HL-60 (cell line): ENCODE results near the gene SMAD7.

Source experiments
- DNase-seq, 2 experiments: peaks; one replicate each; pipeline ENCODE4 v3.0.0-alpha.2; 2010 to 2020; ENCODE audit warnings: low read depth in 1 of 2, low spot score in 1 of 2
- H3K27ac ChIP-seq: fragments of 250-450 bp; sonication (Bioruptor Pico); replicated peaks from 2 replicates; pipeline ENCODE4 v1.5.1; 2020; ENCODE audit warnings: mild to moderate bottlenecking, moderate library complexity
- H3K27me3 ChIP-seq: fragments of 250-450 bp; sonication (Bioruptor Pico); 2 replicates; pipeline ENCODE4 v1.5.1; 2021; ENCODE audit warnings: mild to moderate bottlenecking, moderate library complexity; ENCODE audit not compliant: insufficient read depth, poor library complexity, severe bottlenecking
- H3K4me3 ChIP-seq: replicated peaks from 2 replicates; pipeline ENCODE4 v1.5.1; 2011; ENCODE audit warnings: mild to moderate bottlenecking, control low read depth, low read length; ENCODE audit not compliant: insufficient read depth
- GABPA ChIP-seq: IDR thresholded peaks from 2 replicates; pipeline ENCODE4 v1.6.1; 2012; ENCODE audit warnings: low read depth
- POLR2AphosphoS5 ChIP-seq: IDR thresholded peaks from 2 replicates; pipeline ENCODE4 v1.6.1; 2012; ENCODE audit warnings: low read depth
- SPI1 ChIP-seq: IDR thresholded peaks from 2 replicates; pipeline ENCODE4 v1.6.1; 2012; ENCODE audit warnings: low read depth, mild to moderate bottlenecking, borderline replicate concordance
- TF ChIP-seq, protein P1 (sequence below): IDR thresholded peaks from one replicate; pipeline ENCODE4 v1.5.1; 2011; ENCODE audit warnings: low read length, control low read depth, inconsistent platforms; ENCODE audit not compliant: insufficient read depth
- TF ChIP-seq, protein P2 (sequence below): IDR thresholded peaks from 2 replicates; pipeline ENCODE4 v1.6.1; 2012; ENCODE audit warnings: low read depth; ENCODE audit not compliant: insufficient replicate concordance

SMAD7 gene

DNA sequence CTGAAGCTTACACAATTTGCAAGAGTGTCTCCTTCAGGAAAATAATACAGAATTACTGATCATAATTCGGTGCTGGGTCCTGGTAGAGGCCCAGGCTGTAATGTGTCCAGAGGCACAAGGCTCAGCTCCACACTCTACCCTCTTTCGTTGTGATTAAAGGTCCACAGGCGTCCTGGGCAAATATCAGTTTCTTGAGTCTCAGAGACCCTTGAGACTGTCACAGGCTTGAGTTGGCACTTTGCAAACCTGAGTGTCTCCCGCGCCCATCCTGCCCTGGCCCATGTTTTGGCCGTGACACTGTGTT is 46.9 kb upstream of the SMAD7 start:
- Histone ChIP-seq H3K27ac (no peak overlapping the region), H3K4me3 (no peak overlapping the region), H3K27me3 (no peaks in the 10 kb centered on the region)
- TF ChIP-seq POLR2AphosphoS5 (no peak), GABPA (no peak), SPI1 (no peak)
- TF ChIP-seq, protein P1, sequence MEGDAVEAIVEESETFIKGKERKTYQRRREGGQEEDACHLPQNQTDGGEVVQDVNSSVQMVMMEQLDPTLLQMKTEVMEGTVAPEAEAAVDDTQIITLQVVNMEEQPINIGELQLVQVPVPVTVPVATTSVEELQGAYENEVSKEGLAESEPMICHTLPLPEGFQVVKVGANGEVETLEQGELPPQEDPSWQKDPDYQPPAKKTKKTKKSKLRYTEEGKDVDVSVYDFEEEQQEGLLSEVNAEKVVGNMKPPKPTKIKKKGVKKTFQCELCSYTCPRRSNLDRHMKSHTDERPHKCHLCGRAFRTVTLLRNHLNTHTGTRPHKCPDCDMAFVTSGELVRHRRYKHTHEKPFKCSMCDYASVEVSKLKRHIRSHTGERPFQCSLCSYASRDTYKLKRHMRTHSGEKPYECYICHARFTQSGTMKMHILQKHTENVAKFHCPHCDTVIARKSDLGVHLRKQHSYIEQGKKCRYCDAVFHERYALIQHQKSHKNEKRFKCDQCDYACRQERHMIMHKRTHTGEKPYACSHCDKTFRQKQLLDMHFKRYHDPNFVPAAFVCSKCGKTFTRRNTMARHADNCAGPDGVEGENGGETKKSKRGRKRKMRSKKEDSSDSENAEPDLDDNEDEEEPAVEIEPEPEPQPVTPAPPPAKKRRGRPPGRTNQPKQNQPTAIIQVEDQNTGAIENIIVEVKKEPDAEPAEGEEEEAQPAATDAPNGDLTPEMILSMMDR: no peak
- TF ChIP-seq, protein P2, sequence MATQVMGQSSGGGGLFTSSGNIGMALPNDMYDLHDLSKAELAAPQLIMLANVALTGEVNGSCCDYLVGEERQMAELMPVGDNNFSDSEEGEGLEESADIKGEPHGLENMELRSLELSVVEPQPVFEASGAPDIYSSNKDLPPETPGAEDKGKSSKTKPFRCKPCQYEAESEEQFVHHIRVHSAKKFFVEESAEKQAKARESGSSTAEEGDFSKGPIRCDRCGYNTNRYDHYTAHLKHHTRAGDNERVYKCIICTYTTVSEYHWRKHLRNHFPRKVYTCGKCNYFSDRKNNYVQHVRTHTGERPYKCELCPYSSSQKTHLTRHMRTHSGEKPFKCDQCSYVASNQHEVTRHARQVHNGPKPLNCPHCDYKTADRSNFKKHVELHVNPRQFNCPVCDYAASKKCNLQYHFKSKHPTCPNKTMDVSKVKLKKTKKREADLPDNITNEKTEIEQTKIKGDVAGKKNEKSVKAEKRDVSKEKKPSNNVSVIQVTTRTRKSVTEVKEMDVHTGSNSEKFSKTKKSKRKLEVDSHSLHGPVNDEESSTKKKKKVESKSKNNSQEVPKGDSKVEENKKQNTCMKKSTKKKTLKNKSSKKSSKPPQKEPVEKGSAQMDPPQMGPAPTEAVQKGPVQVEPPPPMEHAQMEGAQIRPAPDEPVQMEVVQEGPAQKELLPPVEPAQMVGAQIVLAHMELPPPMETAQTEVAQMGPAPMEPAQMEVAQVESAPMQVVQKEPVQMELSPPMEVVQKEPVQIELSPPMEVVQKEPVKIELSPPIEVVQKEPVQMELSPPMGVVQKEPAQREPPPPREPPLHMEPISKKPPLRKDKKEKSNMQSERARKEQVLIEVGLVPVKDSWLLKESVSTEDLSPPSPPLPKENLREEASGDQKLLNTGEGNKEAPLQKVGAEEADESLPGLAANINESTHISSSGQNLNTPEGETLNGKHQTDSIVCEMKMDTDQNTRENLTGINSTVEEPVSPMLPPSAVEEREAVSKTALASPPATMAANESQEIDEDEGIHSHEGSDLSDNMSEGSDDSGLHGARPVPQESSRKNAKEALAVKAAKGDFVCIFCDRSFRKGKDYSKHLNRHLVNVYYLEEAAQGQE: no peak
- DNase-seq: no peak

DNA sequence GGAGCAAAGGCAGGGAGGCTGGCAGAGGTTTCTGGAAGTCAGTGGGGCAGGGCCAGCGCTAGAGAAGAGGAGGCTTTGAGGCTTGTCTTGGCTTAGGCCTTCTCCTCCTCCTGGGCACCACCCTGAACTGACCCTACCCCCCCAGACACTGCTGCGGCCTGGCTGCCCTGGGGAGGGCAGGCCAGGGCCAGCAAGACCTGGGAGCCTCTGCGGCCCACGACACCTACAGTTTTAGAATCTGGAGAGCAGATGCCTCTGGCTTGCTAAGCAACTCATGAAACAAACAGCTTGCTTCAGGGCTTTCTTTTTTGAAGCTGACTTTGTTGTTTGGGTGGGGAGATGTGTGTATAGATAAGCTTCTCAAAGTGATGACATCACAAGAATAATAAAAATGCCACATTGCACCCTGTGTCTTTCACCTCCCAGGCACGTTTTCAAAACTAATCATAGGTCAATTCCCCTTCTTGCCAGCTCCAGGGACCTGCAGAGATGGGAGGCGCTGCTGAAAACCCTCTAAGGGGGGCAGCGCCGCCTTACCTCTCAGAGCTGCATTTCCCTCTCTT is 46.2 kb upstream of the SMAD7 start:
- DNase-seq: no peak
- TF ChIP-seq POLR2AphosphoS5: no peak
- no peak for TF ChIP-seq SPI1
- TF ChIP-seq, protein P2: no peak
- no peak for TF ChIP-seq GABPA
- TF ChIP-seq, protein P1: no peak
- H3K27ac ChIP-seq: no peak overlapping the region
- H3K27me3 ChIP-seq: no peaks in the 10 kb centered on the region
- no peak overlapping the region for H3K4me3 ChIP-seq

DNA sequence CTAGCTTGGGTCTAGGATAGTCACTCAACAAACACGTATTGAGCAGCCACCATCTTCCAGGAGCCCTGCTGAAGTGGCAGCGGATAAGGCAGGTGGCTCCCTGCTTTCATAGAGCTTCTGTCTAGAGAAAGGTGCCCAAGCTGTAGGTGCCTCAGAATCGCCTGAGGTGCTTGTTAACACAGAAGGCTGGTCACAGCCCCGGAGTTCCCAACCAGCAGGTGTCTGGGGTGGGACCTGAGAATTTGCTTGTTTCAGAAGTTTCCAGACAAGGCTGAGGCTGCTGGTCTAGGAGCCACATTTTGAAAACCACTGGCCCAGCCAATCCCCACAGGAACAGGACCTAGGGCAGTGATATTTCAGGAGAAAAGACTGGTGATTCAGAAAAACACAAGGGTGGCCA is 45.3 kb upstream of the SMAD7 start:
- Histone ChIP-seq H3K27me3 (no peaks in the 10 kb centered on the region), H3K27ac (no peak overlapping the region), H3K4me3 (no peak overlapping the region)
- no peak for DNase-seq
- no peak for TF ChIP-seq GABPA
- TF ChIP-seq SPI1: no peak
- TF ChIP-seq, protein P1: no peak
- no peak for TF ChIP-seq POLR2AphosphoS5
- TF ChIP-seq, protein P2: no peak
